Skeletal muscle tissue (tissue), 4 donors: ENCODE measurements around the gene TBX18. TPM values are rescaled to one million over a fixed set of nuclear protein-coding genes. Genes with fewer than 3 reads are reported as not detected.

ENCODE experiments used
- H3K27ac ChIP-seq: one replicate; pipeline ENCODE4 v1.7.0; 2013; ENCODE audit warnings: mild to moderate bottlenecking, low read depth, low read length, inconsistent platforms
- H3K27me3 ChIP-seq, 3 donors: one replicate each; pipeline ENCODE4 v1.7.0; 2013; ENCODE audit warnings: low read length in 3 of 3; ENCODE audit not compliant: control insufficient read depth in 3 of 3, insufficient read depth in 3 of 3
- H3K36me3 ChIP-seq, 3 donors: one replicate each; pipeline ENCODE4 v1.7.0; 2013; ENCODE audit warnings: low read length in 3 of 3; ENCODE audit not compliant: control insufficient read depth in 3 of 3, insufficient read depth in 3 of 3
- H3K4me1 ChIP-seq, 3 donors: one replicate each; pipeline ENCODE4 v1.7.0; 2013; ENCODE audit warnings: low read length in 3 of 3, mild to moderate bottlenecking in 3 of 3; ENCODE audit not compliant: control insufficient read depth in 3 of 3, insufficient read depth in 3 of 3
- H3K4me3 ChIP-seq, 3 donors: one replicate each; pipeline ENCODE4 v1.7.0; 2013; ENCODE audit warnings: low read length in 3 of 3
- H3K9ac ChIP-seq, 3 donors: one replicate each; pipeline ENCODE4 v1.7.0; 2013; ENCODE audit warnings: low read length in 3 of 3, mild to moderate bottlenecking in 3 of 3, moderate library complexity in 2 of 3, low read depth in 1 of 3
- H3K9me3 ChIP-seq, 3 donors: one replicate each; pipeline ENCODE4 v1.7.0; 2013; ENCODE audit warnings: low read length in 3 of 3; ENCODE audit not compliant: control insufficient read depth in 3 of 3
- total RNA-seq: library from RNA; depleted of rRNA; stranded (reverse); fragments of >200 nt; gene quantifications from one replicate; pipeline ENCODE4 v1.2.3, GENCODE V29; 2014
- donor health status: Osteomylitis.

Gene TBX18
- total RNA-seq, 1 donor from 2014 or later: 22.4 TPM

DNA sequence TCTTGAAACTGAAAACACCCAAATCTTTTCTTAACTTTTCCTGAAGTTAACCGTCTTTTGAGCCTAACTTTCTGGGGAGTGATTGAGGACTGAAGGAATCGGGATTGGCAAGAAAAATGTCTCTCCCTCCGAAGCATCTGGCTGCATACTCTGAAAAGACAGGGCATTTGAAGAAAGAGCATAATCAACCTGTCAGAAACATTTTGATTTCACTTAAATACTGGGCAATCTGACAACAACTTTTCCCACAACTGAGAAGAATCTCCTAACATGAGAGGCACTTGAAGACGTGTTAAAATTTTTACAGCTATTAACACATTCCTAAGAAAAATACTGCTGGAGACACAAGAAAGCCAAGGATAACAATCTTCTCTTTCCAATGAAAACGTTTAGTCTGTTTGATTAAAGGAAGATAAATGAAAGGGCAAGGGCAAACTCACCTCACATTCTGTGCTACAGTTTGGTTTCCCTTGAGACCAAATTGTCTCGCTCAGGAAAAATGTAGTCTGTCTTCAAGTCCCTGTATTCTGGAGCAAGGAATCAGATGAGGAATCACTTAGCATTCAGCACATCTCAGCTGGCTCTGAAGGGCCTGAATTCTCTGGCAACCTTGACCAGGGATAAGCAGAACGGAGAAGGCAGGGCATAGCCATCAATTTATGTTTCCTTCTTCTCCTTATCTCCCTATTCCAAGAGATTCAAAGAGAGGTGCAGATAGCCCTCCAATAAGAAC, 76.1 kb downstream of the TBX18 start:
- H3K27me3 ChIP-seq: no peaks in the 10 kb centered on the region
- no peaks in the 10 kb centered on the region for H3K4me1 ChIP-seq
- H3K4me3 ChIP-seq: no peak overlapping the region
- no peak overlapping the region for H3K9ac ChIP-seq
- H3K9me3 ChIP-seq: no peaks in the 10 kb centered on the region
- no peak overlapping the region for H3K27ac ChIP-seq
- H3K36me3 ChIP-seq: no peaks in the 10 kb centered on the region

DNA sequence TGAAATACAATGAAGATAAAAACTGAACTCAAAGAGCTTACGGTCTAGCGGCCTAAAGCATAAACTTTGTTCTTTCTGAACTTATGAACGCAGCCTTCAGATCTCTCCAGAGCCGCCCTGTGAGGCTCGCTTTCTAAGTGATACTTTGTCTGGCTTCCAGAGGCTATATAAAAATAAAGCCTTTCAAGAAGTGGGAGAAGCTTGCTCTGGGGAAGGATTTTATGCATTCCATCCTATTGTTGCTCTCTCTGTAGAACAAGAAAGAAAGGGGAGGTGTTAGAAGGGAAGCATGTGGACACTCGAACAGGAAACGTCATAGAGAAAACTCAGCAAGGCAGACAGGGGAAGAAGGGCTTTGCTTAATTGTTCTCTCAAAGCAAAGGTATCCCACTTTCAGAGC, 77.0 kb downstream of the TBX18 start:
- H3K36me3 ChIP-seq: no peaks in the 10 kb centered on the region
- H3K4me1 ChIP-seq: no peaks in the 10 kb centered on the region
- H3K9me3 ChIP-seq: no peaks in the 10 kb centered on the region
- no peak overlapping the region for H3K9ac ChIP-seq
- no peak overlapping the region for H3K27ac ChIP-seq
- no peaks in the 10 kb centered on the region for H3K27me3 ChIP-seq
- no peak overlapping the region for H3K4me3 ChIP-seq

DNA sequence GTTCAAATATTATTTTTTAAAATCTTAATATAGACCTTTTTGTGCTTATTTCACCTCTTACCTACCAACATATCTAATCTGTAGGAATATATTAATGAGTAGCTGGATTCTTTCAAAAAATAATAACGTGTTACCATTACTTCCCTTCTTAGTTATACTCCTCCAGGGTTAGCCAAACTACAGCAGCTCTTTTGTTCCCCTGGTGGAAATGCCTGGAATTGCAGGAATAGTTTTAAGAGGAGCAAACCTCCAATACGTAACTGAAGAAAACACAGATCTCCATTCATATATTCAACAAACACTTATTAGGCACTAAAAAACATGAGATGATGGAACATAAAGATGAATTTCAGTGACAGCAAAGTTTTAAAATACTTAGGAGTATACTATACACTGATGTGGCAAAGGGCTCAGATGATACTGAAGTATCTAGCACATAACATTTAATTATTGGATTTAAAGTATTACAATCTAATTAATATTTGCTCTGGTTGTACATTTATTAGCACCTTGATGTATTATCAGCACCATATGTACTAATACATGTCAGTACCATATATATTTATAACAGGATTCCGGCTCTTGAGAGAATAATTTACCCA, 78.3 kb downstream of the TBX18 start:
- Histone ChIP-seq H3K9me3 (no peaks in the 10 kb centered on the region), H3K9ac (no peak overlapping the region)

DNA sequence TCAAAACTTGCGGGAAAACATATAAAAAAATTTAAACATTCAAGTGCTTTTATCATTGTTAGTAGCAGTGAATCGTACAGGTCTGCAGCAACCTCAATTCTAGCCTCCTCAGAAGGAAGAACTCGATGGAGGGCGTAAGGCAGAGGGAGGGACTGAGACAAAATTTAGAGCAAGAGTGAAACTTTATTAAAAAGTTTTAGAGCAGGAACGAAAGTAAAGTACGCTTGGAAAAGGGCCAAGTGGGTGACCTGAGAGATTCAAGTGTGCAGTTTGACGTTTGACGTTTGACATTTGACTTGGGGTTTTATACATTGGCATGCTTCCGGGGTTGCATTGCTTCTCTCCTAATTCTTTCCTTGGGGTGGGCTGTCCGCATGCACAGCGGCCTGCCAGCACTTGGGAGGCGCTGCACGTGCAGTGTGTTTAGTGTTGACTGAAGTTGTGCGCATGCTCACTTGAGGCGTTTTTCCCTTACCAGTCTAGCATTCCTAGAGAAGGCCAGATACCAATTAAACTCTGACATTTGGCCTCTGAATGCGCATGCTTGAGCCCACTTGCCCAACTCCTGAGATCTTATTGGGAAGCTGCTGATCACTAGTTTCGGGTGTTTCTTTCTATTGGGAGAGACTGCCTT, 82.6 kb downstream of the TBX18 start:
- Histone ChIP-seq H3K4me3 (no peak overlapping the region), H3K27me3 (no peaks in the 10 kb centered on the region), H3K9me3 (no peaks in the 10 kb centered on the region), H3K9ac (no peak overlapping the region), H3K36me3 (no peaks in the 10 kb centered on the region), H3K27ac (no peak overlapping the region), H3K4me1 (no peaks in the 10 kb centered on the region)

More for the DNA sequence above, 78.3 kb downstream of the TBX18 start:
- no peak overlapping the region for H3K27ac ChIP-seq
- H3K36me3 ChIP-seq: no peaks in the 10 kb centered on the region
- no peak overlapping the region for H3K4me3 ChIP-seq
- no peaks in the 10 kb centered on the region for H3K27me3 ChIP-seq
- no peaks in the 10 kb centered on the region for H3K4me1 ChIP-seq

DNA sequence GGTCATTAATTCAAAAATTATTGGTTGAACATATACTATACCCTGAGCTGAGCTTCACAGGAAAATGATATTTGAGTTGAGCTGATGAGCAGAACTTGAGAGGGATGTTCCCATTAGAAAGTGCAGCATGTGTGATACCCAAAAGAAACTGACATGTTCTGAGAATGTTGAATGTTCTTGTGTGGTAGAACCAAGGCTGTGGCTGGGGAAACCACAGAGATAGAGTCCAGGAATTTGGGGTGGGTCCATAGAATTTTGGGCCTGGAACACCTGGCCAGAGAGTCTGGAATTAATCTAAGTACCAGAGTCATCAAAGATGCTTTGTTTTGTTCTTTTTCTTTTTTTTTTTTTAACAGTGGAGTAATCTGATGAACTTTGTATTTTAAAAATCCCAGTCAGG, 88.7 kb downstream of the TBX18 start:
- Histone ChIP-seq H3K4me1 (no peaks in the 10 kb centered on the region), H3K4me3 (no peak overlapping the region), H3K36me3 (no peaks in the 10 kb centered on the region), H3K9me3 (no peaks in the 10 kb centered on the region), H3K9ac (no peak overlapping the region), H3K27ac (no peak overlapping the region), H3K27me3 (no peaks in the 10 kb centered on the region)

DNA sequence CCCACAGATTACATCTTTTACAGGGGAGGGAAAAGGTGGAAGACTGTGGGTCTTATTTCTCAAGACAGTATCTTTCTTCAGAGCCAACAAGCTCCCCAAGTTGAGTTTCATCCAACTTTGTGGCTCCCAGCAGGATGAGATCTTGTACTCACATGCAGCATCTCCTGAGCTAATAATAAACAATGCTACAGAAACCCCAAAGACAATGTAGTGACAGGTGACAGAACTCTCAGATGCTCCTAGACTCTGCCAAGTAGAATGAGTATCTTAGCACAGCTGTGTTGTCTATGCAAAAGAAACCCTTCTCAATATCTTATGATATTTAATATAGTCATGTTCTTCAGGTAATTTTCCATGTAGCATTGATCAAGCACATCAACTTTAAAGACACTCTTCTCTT, 90.0 kb downstream of the TBX18 start:
- H3K9ac ChIP-seq: no peak overlapping the region

DNA sequence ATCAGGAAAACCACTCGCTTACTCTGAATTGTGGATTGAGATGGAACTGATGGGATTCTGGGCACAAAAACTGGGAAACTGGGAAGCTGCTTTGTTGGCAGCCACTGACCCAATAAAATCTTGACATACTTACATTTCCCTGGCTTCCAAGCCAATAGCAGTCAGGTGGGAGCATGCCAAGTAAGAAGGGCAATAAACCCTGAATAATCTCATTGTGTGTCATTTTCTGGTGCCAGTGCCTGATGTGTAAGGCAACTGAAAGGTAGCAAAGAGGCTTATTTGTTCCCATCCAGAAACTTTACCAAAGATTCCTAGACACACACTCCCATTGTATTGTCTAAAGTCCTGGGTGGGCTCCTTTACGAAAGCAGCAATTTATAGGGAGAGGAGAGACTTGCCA, 93.2 kb downstream of the TBX18 start:
- Histone ChIP-seq H3K27me3 (no peaks in the 10 kb centered on the region), H3K4me3 (no peak overlapping the region), H3K9ac (no peak overlapping the region), H3K27ac (no peak overlapping the region), H3K36me3 (no peaks in the 10 kb centered on the region), H3K9me3 (no peaks in the 10 kb centered on the region), H3K4me1 (no peaks in the 10 kb centered on the region)

More for the DNA sequence above, 90.0 kb downstream of the TBX18 start:
- no peaks in the 10 kb centered on the region for H3K27me3 ChIP-seq
- H3K9me3 ChIP-seq: no peaks in the 10 kb centered on the region
- no peaks in the 10 kb centered on the region for H3K4me1 ChIP-seq
- H3K4me3 ChIP-seq: no peak overlapping the region
- H3K27ac ChIP-seq: no peak overlapping the region
- no peaks in the 10 kb centered on the region for H3K36me3 ChIP-seq

DNA sequence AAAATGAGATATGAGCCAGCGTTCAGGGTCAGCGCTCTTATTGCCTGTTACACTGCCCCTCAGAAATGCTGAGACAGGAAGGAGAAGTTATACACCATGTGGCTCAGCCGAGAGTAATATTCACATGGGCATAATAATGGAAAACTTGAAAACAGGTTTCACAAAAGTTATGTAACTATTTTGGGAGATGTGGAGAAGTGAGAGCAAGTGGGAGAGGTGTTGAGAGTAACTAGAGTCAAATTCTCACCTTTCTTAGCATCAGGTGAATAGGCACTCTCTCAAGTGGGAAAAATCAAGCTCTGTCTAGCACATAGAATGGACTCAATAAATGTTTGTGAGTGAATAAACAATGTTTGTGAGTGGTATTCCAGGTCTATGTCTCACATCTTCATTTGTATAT, 94.5 kb downstream of the TBX18 start:
- Histone ChIP-seq H3K4me3 (no peak overlapping the region), H3K27me3 (no peaks in the 10 kb centered on the region), H3K36me3 (no peaks in the 10 kb centered on the region), H3K4me1 (no peaks in the 10 kb centered on the region), H3K27ac (no peak overlapping the region), H3K9ac (no peak overlapping the region), H3K9me3 (no peaks in the 10 kb centered on the region)

DNA sequence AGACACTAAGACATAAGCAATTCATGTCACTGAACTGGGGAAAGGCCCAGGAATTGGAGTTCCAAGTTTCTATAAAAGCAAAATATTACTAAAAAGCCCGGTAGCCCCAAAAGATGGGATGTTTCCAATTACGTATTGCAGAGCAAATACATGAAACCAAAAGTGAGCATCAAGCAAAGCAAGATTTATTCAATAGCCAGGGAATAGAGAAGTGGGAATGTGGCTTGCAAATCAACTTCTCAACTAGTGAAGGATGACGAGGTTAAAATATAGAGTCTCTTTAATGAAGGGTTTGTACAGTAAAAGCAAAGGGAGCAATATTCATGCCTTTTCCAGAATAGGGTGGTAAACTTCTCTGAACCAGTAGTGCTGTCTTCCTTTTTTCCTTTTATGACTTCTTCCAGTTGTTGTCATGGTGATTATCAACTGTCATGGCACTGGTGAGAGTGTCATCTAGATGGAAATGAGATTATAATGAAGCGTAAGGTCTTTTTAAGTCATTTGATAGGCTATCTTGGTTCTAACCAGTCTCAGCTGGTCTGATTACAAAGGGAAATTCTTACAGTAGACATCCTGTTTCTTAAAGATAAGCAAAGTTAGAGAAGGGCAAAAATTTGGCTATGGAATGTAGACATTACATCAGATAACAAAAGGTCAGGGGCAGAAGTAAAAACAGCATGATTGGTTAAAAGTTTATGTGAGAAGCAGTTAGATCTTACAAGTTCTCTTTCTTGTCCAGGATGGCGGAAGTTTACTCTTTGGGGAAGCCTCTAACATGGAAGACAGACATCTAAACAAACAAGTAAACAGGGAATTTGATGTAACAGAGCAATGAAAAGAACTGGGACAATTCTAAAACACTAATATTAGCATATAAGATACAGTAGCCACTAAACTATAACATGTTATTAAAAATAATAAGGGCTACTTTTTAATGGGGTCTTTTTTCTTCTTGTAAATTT, 96.9 kb downstream of the TBX18 start:
- Histone ChIP-seq H3K4me3 (no peak overlapping the region), H3K27ac (no peak overlapping the region), H3K27me3 (no peaks in the 10 kb centered on the region), H3K9me3 (no peaks in the 10 kb centered on the region), H3K4me1 (no peaks in the 10 kb centered on the region), H3K36me3 (no peaks in the 10 kb centered on the region), H3K9ac (no peak overlapping the region)
